GM12891 (cell line): Measurements from ENCODE around the gene IER5L.

Experiments used
- POLR2A ChIP-seq: IDR thresholded peaks from 2 replicates; pipeline ENCODE4 v1.6.1; 2011; ENCODE audit warnings: low read depth, low read length, control low read depth
- POLR2AphosphoS5 ChIP-seq: IDR thresholded peaks from 2 replicates; pipeline ENCODE4 v1.6.1; 2011; ENCODE audit warnings: low read depth, low read length, control low read depth
- TAF1 ChIP-seq: IDR thresholded peaks from 2 replicates; pipeline ENCODE4 v1.6.1; 2011; ENCODE audit warnings: low read depth, low read length, control low read depth

GRCh38 chr9:129184219-129184524 lies 6.1 kb upstream of the IER5L start:
- TF ChIP-seq POLR2AphosphoS5 (no peak), POLR2A (no peak), TAF1 (no peak)
